GM12874 (cell line): ENCODE results near the gene SORCS2.

Experiments used
- CTCF ChIP-seq: IDR thresholded peaks from 2 replicates; pipeline ENCODE4 v1.5.1; 2011; ENCODE audit warnings: low read depth, mild to moderate bottlenecking, control low read depth, low read length, moderate library complexity; ENCODE audit not compliant: insufficient read depth

SORCS2 gene

GRCh38 chr4:7414046-7414445 is 221.7 kb downstream of the SORCS2 start:
- no peak for TF ChIP-seq CTCF

GRCh38 chr4:7414736-7415510 is 222.6 kb downstream of the SORCS2 start:
- no peak for TF ChIP-seq CTCF

GRCh38 chr4:7415927-7416686 is 223.8 kb downstream of the SORCS2 start:
- TF ChIP-seq CTCF, result no peak

GRCh38 chr4:7416745-7417432 is 224.6 kb downstream of the SORCS2 start:
- TF ChIP-seq CTCF, result no peak

- TF ChIP-seq CTCF, result no peak
Observed at GRCh38 chr4:7417639-7418038, 225.3 kb downstream of the SORCS2 start.

GRCh38 chr4:7418131-7418943 is 226.0 kb downstream of the SORCS2 start:
- TF ChIP-seq CTCF, result no peak
